HEK293 (cell line): ENCODE results near the gene AEN.

Experiments used
- CTCF ChIA-PET: fragments of 350-600 bp; formaldehyde crosslinking; extraction: SDS; loops from one replicate; lab custom pipeline; 2021; ENCODE audit warnings: antibody characterized with exemption; lab: Yijun Ruan, JAX
- POLR2A ChIA-PET: fragments of 300-600 bp; formaldehyde crosslinking; extraction: SDS; loops from one replicate; lab custom pipeline; 2020; ENCODE audit warnings: antibody characterized with exemption, inconsistent platforms; lab: Yijun Ruan, JAX
- H3K27ac ChIP-seq: fragments of 200-500 bp; sonication (Bioruptor generic); 2 replicates; pipeline ENCODE4 v1.5.1; 2014; ENCODE audit warnings: low read depth, low read length, control low read depth, inconsistent platforms; ENCODE audit errors: extremely low read depth
- H3K36me3 ChIP-seq, 2 experiments: fragments of 200-500 bp in 1 of 2; sonication (Bioruptor generic) in 1 of 2; 1 replicate in 1 of 2; 2 replicates in 1 of 2; pipeline ENCODE4 v1.5.1; 2014 to 2017; ENCODE audit warnings: inconsistent platforms in 2 of 2, low read length in 2 of 2; ENCODE audit not compliant: control insufficient read depth in 2 of 2, insufficient read depth in 1 of 2
- H3K4me1 ChIP-seq: fragments of 200-500 bp; sonication (Bioruptor generic); 2 replicates; pipeline ENCODE4 v1.5.1; 2014; ENCODE audit warnings: mild to moderate bottlenecking, low read length, inconsistent platforms; ENCODE audit not compliant: control insufficient read depth, insufficient read depth
- H3K4me3 ChIP-seq: 2 replicates; pipeline ENCODE4 v1.5.1; 2011; ENCODE audit warnings: low read depth, mild to moderate bottlenecking, control low read depth, low read length, moderate library complexity
- H3K9me3 ChIP-seq: fragments of 200-500 bp; sonication (Bioruptor generic); 2 replicates; pipeline ENCODE4 v1.5.1; 2014; ENCODE audit warnings: low read depth, low read length, inconsistent platforms; ENCODE audit not compliant: control insufficient read depth, insufficient read depth
- AEBP2 ChIP-seq: fragments of 450-650 bp; formaldehyde crosslinking; IDR thresholded peaks from 2 replicates; pipeline ENCODE4 v1.5.1; 2016; ENCODE audit warnings: missing biosample characterization, missing genetic modification characterization, borderline replicate concordance
- EGR2 ChIP-seq: fragments of 450-650 bp; formaldehyde crosslinking; IDR thresholded peaks from 2 replicates; pipeline ENCODE4 v1.5.1; 2016; ENCODE audit warnings: low read depth, missing biosample characterization, missing genetic modification characterization
- FEZF1 ChIP-seq: fragments of 450-650 bp; formaldehyde crosslinking; IDR thresholded peaks from 2 replicates; pipeline ENCODE4 v1.5.1; 2016; ENCODE audit warnings: missing biosample characterization, missing genetic modification characterization
- SCRT1 ChIP-seq: fragments of 450-650 bp; formaldehyde crosslinking; IDR thresholded peaks from 2 replicates; pipeline ENCODE4 v1.5.1; 2016; ENCODE audit warnings: missing biosample characterization, missing genetic modification characterization, borderline replicate concordance
- SP3 ChIP-seq: fragments of 450-650 bp; formaldehyde crosslinking; IDR thresholded peaks from 2 replicates; pipeline ENCODE4 v1.5.1; 2016; ENCODE audit warnings: missing biosample characterization, missing genetic modification characterization
- ZFHX2 ChIP-seq: fragments of 450-650 bp; formaldehyde crosslinking; conservative IDR thresholded peaks from 2 replicates; pipeline ENCODE4 v1.5.1; 2016; ENCODE audit warnings: missing biosample characterization, missing genetic modification characterization
- ZIC2 ChIP-seq: fragments of 450-650 bp; formaldehyde crosslinking; IDR thresholded peaks from 2 replicates; pipeline ENCODE4 v1.5.1; 2016; ENCODE audit warnings: missing biosample characterization, missing genetic modification characterization
- ZNF157 ChIP-seq: fragments of 450-650 bp; formaldehyde crosslinking; IDR thresholded peaks from 2 replicates; pipeline ENCODE4 v1.5.1; 2016; ENCODE audit warnings: missing biosample characterization, missing genetic modification characterization
- ZNF175 ChIP-seq: fragments of 450-650 bp; formaldehyde crosslinking; IDR thresholded peaks from 2 replicates; pipeline ENCODE4 v1.5.1; 2016; ENCODE audit warnings: missing biosample characterization, missing genetic modification characterization
- ZNF18 ChIP-seq: fragments of 450-650 bp; formaldehyde crosslinking; IDR thresholded peaks from 2 replicates; pipeline ENCODE4 v1.5.1; 2016; ENCODE audit warnings: missing biosample characterization, missing genetic modification characterization
- ZNF266 ChIP-seq: fragments of 450-650 bp; formaldehyde crosslinking; IDR thresholded peaks from 2 replicates; pipeline ENCODE4 v1.5.1; 2016; ENCODE audit warnings: missing biosample characterization, missing genetic modification characterization, low read depth
- ZNF302 ChIP-seq: fragments of 450-650 bp; formaldehyde crosslinking; IDR thresholded peaks from 2 replicates; pipeline ENCODE4 v1.5.1; 2016; ENCODE audit warnings: missing biosample characterization, missing genetic modification characterization, low read depth
- ZNF311 ChIP-seq: fragments of 450-650 bp; formaldehyde crosslinking; IDR thresholded peaks from 2 replicates; pipeline ENCODE4 v1.5.1; 2017; ENCODE audit warnings: missing biosample characterization, missing genetic modification characterization, borderline replicate concordance
- ZNF324 ChIP-seq: fragments of 450-650 bp; formaldehyde crosslinking; IDR thresholded peaks from 2 replicates; pipeline ENCODE4 v1.5.1; 2016; ENCODE audit warnings: missing biosample characterization, missing genetic modification characterization
- ZNF350 ChIP-seq: fragments of 450-650 bp; formaldehyde crosslinking; IDR thresholded peaks from 2 replicates; pipeline ENCODE4 v1.5.0; 2017; ENCODE audit warnings: missing biosample characterization, mild to moderate bottlenecking, missing genetic modification characterization
- ZNF391 ChIP-seq: fragments of 450-650 bp; formaldehyde crosslinking; IDR thresholded peaks from 2 replicates; pipeline ENCODE4 v1.5.1; 2016; ENCODE audit warnings: low read depth, missing biosample characterization, missing genetic modification characterization, borderline replicate concordance
- ZNF571 ChIP-seq: fragments of 450-650 bp; formaldehyde crosslinking; IDR thresholded peaks from 2 replicates; pipeline ENCODE4 v1.5.0; 2017; ENCODE audit warnings: missing biosample characterization, missing genetic modification characterization
- ZNF596 ChIP-seq: fragments of 450-650 bp; IDR thresholded peaks from 2 replicates; pipeline ENCODE4 v1.5.0; 2018; ENCODE audit warnings: missing biosample characterization, mild to moderate bottlenecking, missing genetic modification characterization, moderate library complexity
- ZNF624 ChIP-seq: fragments of 450-650 bp; formaldehyde crosslinking; IDR thresholded peaks from 2 replicates; pipeline ENCODE4 v1.5.1; 2017; ENCODE audit warnings: missing biosample characterization, missing genetic modification characterization
- ZNF629 ChIP-seq: fragments of 450-650 bp; formaldehyde crosslinking; IDR thresholded peaks from 2 replicates; pipeline ENCODE4 v1.5.1; 2017; ENCODE audit warnings: missing biosample characterization, missing genetic modification characterization
- ZNF658 ChIP-seq: fragments of 450-650 bp; formaldehyde crosslinking; IDR thresholded peaks from 2 replicates; pipeline ENCODE4; 2016; ENCODE audit warnings: missing biosample characterization, missing genetic modification characterization
- ZSCAN30 ChIP-seq: fragments of 450-650 bp; IDR thresholded peaks from 2 replicates; pipeline ENCODE4 v1.5.1; 2018; ENCODE audit warnings: missing biosample characterization, mild to moderate bottlenecking, missing genetic modification characterization, moderate library complexity
- TF ChIP-seq, protein P1 (sequence below): fragments of 450-650 bp; formaldehyde crosslinking; IDR thresholded peaks from 2 replicates; pipeline ENCODE4 v1.5.1; 2017; ENCODE audit warnings: missing biosample characterization, missing genetic modification characterization

AEN gene

DNA sequence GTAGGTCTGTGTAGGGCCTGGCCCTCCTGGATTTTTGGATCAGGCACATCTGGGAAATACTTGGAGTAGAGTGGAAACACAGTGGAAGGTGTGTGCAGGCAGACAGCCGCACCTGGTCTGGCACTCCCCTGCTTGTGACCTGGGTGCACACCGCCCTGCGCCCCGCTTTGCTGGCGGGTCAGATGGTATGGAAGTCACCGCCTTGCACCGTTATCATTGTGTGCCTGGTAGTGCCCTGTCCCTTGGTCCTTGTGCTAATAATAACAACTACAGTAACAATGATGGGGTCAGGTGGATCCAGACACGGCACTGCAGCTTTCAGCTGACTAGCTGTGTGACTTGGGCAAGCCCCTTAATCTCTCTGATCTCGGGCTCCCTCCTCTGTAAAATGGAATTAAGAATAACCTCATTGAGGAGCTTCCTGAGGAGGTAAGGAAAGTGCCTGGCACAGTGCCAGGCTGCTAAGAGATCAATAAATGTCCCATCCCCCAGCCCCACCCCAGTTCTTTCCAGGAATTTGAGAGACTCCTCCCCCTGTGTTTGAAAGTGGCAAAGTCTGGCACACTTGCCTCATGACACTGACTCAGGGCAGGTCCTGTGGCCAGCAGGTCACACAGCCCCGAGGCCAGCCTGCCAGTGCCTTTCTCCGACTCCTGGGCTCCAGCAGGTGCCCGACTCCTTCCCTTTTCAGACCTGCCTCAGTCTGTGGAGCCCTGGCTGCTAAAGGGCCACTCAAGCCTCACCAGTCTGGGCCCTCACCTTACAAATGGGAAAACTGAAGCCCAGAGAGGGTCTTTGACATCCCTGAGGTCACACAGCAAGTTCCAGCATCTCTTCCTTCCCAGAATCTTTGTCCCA is 27.4 kb downstream of the AEN start (continued):
- no peak for TF ChIP-seq ZNF571 (tag by site-specific recombination)
- TF ChIP-seq FEZF1 (tag by site-specific recombination) = peak; percentile 39; the same call in 1 of the 2 replicates
- no peak for TF ChIP-seq ZNF391
- TF ChIP-seq, all 188 proteins: peak for 6

DNA sequence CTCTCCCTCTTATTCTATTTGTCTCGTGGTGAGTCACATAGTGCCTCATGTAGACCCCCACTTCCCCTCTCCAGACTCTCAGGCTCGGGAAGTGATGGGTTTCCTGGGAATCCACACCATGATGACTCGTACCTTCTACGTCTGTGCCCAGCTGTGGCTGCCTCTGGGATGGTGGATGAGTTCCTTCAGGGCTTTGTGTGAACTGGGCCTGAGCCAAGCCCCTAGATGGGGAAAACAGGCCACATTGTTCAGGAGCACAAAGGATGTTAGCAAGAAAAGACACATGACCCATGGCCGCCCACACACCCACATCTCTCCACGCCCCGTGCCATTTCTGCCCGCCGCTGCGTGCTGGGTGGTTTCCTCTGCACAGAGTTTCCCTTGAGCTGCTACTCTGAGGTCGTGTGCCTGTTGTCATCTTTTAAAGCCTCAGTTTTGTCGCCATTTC is 28.2 kb downstream of the AEN start:
- TF ChIP-seq EGR2 (tag by site-specific recombination) (0 out of 2 replicates have a peak, but pooled peaks have one; percentile 28), SP3 (tag by site-specific recombination) (no peak), ZNF350 (tag by site-specific recombination) (no peak), ZNF624 (tag by site-specific recombination) (no peak), ZNF311 (tag by site-specific recombination) (no peak), AEBP2 (tag by site-specific recombination) (no peak), ZNF629 (tag by site-specific recombination) (no peak), ZIC2 (no peak), ZFHX2 (tag by site-specific recombination) (peak; percentile 72)
- TF ChIP-seq, protein P1, sequence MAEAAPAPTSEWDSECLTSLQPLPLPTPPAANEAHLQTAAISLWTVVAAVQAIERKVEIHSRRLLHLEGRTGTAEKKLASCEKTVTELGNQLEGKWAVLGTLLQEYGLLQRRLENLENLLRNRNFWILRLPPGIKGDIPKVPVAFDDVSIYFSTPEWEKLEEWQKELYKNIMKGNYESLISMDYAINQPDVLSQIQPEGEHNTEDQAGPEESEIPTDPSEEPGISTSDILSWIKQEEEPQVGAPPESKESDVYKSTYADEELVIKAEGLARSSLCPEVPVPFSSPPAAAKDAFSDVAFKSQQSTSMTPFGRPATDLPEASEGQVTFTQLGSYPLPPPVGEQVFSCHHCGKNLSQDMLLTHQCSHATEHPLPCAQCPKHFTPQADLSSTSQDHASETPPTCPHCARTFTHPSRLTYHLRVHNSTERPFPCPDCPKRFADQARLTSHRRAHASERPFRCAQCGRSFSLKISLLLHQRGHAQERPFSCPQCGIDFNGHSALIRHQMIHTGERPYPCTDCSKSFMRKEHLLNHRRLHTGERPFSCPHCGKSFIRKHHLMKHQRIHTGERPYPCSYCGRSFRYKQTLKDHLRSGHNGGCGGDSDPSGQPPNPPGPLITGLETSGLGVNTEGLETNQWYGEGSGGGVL (tag by site-specific recombination) = peak; percentile 56
- CTCF ChIA-PET = interaction anchor here (0.5 to 1.0 kb wide), 4 partner anchors 10 to 185 kb away, joined by 3 to 4 read pairs (median 3); partner anchors contain the start of gene ISG20

DNA sequence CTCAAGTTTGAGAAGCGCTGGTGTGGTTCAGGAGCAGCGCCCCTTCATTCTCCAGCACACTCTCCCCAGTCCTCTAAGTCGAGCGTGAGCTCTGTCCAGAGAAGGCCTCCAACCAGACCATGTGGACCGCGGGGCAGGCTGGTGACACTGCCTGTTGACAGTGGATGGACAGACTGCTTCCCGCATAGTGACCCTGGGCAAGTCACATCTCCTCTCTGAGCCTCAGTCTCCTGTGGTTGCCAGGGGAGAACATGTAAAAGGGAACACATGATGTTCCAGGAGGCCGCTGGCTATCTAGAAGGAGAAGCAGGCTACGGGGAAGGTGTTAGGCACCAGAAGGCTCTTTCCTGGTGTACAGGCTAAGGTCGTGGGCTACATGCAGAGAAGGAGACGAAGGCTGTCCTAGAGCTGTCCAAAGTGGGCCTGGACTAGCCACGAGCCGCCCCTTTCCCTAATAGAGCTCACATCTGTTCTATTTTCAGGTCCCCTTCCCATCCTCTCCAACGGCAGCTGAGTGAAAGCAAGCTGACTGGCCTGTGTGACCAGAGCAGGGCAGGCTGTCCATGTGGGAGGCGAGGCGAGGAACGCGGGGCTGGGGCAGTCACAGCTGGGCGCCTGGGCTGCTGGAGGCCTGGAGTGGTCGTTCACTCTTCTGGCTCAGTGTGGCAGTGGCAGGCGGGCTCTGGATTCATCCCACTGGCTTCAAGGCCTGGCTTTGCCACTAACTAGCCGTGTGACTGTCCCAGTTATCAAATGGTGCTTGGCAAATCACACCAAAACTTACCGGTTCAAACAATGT is 28.8 kb downstream of the AEN start:
- Histone ChIP-seq H3K4me1 (peaks cover 9% of the 10 kb centered on the region), H3K27ac (no peak overlapping the region), H3K36me3 (no peaks in the 10 kb centered on the region), H3K4me3 (no peak overlapping the region)
- POLR2A ChIA-PET = no interaction called here
- CTCF ChIA-PET = interaction anchor here (0.5 to 1.6 kb wide), 7 partner anchors 11 to 799 kb away, joined by 3 to 4 read pairs (median 3); partner anchors contain the start of gene ISG20
- TF ChIP-seq ZNF175 (no peak), EGR2 (tag by site-specific recombination) (no peak), ZNF302 (tag by site-specific recombination) (no peak), ZNF324 (tag by site-specific recombination) (no peak), ZNF18 (tag by site-specific recombination) (no peak), ZSCAN30 (no peak), ZNF658 (tag by site-specific recombination) (no peak), ZNF157 (tag by site-specific recombination) (no peak), SCRT1 (tag by site-specific recombination) (no peak), ZFHX2 (tag by site-specific recombination) (no peak), ZNF266 (tag by site-specific recombination) (no peak), ZNF596 (tag by site-specific recombination) (no peak)
- TF ChIP-seq, all 188 proteins: peak for 0
- no peaks in the 10 kb centered on the region for H3K9me3 ChIP-seq

More for the DNA sequence above, 28.2 kb downstream of the AEN start:
- Histone ChIP-seq H3K4me1 (peaks cover 9% of the 10 kb centered on the region), H3K4me3 (no peak overlapping the region), H3K9me3 (no peaks in the 10 kb centered on the region), H3K36me3 (no peaks in the 10 kb centered on the region), H3K27ac (no peak overlapping the region)
- POLR2A ChIA-PET = no interaction called here
